ENCODE data around the gene CCNY. TPM values are rescaled to one million over a fixed set of nuclear protein-coding genes. Genes with fewer than 3 reads are reported as not detected.
A peak's percentile ranks its signal among the peaks of the same experiment; 100 is the strongest.

CCNY gene
- total RNA-seq, 2 donors from 2014 or later: 60.5 to 65.9 TPM

DNA sequence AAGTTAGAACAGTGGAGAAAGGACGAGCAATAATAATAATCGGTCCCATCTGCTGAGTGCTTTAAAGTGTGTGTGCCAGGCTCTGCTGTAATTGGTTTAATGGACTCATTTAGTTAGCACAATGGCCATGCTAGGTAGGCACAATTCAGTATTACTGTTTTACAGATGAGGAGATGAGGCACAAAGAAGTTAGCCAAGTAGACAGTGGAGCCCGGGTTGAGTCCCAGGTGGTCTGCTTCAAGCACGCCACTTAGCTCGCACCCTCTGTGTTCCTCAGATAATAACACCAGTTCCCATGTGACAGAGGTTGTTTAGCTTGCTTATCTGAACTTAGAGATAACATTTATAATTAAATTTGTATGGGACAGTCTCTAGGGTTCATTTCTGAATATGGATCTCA lies 167.3 kb downstream of the CCNY start:
- no peaks in the 10 kb centered on the region for H3K36me3 Mint-ChIP-seq (ENCODE audit: low read depth)
- H3K4me1 Mint-ChIP-seq: peaks cover 37% of the 10 kb centered on the region
- no peak overlapping the region for H3K4me3 ChIP-seq (ENCODE audit: low read length)
- no peak for DNase-seq
- no peak overlapping the region for H3K27ac ChIP-seq (ENCODE audit: low read depth, low read length)
- no peaks in the 10 kb centered on the region for H3K36me3 ChIP-seq (ENCODE audit: control insufficient read depth, insufficient read depth, low read length)
- no peaks in the 10 kb centered on the region for H3K9me3 ChIP-seq (ENCODE audit: control insufficient read depth, low read length)
- H3K4me1 ChIP-seq (ENCODE audit: control insufficient read depth, insufficient read depth, low read length): peaks cover 4% of the 10 kb centered on the region
- no peaks in the 10 kb centered on the region for H3K27me3 ChIP-seq (ENCODE audit: control insufficient read depth, insufficient read depth, low read length, poor library complexity, severe bottlenecking)
- no peak overlapping the region for H3K9ac ChIP-seq (ENCODE audit: extremely low read depth, low read length, poor library complexity, severe bottlenecking)
- H3K9me3 Mint-ChIP-seq: no peaks in the 10 kb centered on the region
- 83 to 100% methylated on average over 2 to 5 of the region's 5 CpGs for WGBS, 2 experiments (ENCODE audit: insufficient coverage in 1 of 2, insufficient read length in 1 of 2)
- H3K27me3 Mint-ChIP-seq (ENCODE audit: insufficient read depth): no peaks in the 10 kb centered on the region
- no peak overlapping the region for H3K4me3 Mint-ChIP-seq
- TF ChIP-seq CTCF (conservative IDR thresholded peaks at IDR 0.05): no peak
- H3K27ac Mint-ChIP-seq: no peak overlapping the region

- H3K4me3 Mint-ChIP-seq: no peak overlapping the region
- Histone ChIP-seq H3K9ac (ENCODE audit: extremely low read depth, low read length, poor library complexity, severe bottlenecking) (no peak overlapping the region), H3K27ac (ENCODE audit: low read depth, low read length) (no peak overlapping the region), H3K4me3 (ENCODE audit: low read length) (no peak overlapping the region), H3K36me3 (ENCODE audit: control insufficient read depth, insufficient read depth, low read length) (no peaks in the 10 kb centered on the region), H3K27me3 (ENCODE audit: control insufficient read depth, insufficient read depth, low read length, poor library complexity, severe bottlenecking) (no peaks in the 10 kb centered on the region), H3K4me1 (ENCODE audit: control insufficient read depth, insufficient read depth, low read length) (peaks cover 2% of the 10 kb centered on the region), H3K9me3 (ENCODE audit: control insufficient read depth, low read length) (no peaks in the 10 kb centered on the region)
- H3K9me3 Mint-ChIP-seq: no peaks in the 10 kb centered on the region
- no peaks in the 10 kb centered on the region for H3K27me3 Mint-ChIP-seq (ENCODE audit: insufficient read depth)
- TF ChIP-seq CTCF (conservative IDR thresholded peaks at IDR 0.05): peak; percentile 45
- H3K27ac Mint-ChIP-seq: no peak overlapping the region
- H3K4me1 Mint-ChIP-seq: peaks cover 31% of the 10 kb centered on the region
- DNase-seq: no peak
- H3K36me3 Mint-ChIP-seq (ENCODE audit: low read depth): no peaks in the 10 kb centered on the region
- 91% methylated on average over 1 of the region's 1 CpG; no CpG with 5 or more reads in 1 of the 2 experiments for WGBS, 2 experiments (ENCODE audit: insufficient coverage in 1 of 2, insufficient read length in 1 of 2)
Measured at GRCh38 chr10:35504132-35504531, 167.8 kb downstream of the CCNY start.

GRCh38 chr10:35505241-35505873 lies 169.0 kb downstream of the CCNY start:
- Mint-ChIP-seq H3K9me3 (no peaks in the 10 kb centered on the region), H3K27me3 (ENCODE audit: insufficient read depth) (no peaks in the 10 kb centered on the region), H3K36me3 (ENCODE audit: low read depth) (no peaks in the 10 kb centered on the region), H3K4me3 (no peak overlapping the region), H3K4me1 (peaks cover 28% of the 10 kb centered on the region), H3K27ac (no peak overlapping the region)
- H3K9me3 ChIP-seq (ENCODE audit: control insufficient read depth, low read length): no peaks in the 10 kb centered on the region
- no peak overlapping the region for H3K9ac ChIP-seq (ENCODE audit: extremely low read depth, low read length, poor library complexity, severe bottlenecking)
- H3K36me3 ChIP-seq (ENCODE audit: control insufficient read depth, insufficient read depth, low read length): peaks cover under 1% of the 10 kb centered on the region
- no peak for TF ChIP-seq CTCF (conservative IDR thresholded peaks at IDR 0.05)
- H3K27me3 ChIP-seq (ENCODE audit: control insufficient read depth, insufficient read depth, low read length, poor library complexity, severe bottlenecking): no peaks in the 10 kb centered on the region
- WGBS, 2 experiments (ENCODE audit: insufficient coverage in 1 of 2, insufficient read length in 1 of 2): 88% methylated on average over 2 to 3 of the region's 3 CpGs
- no peak for DNase-seq
- no peak overlapping the region for H3K27ac ChIP-seq (ENCODE audit: low read depth, low read length)
- no peak overlapping the region for H3K4me3 ChIP-seq (ENCODE audit: low read length)
- peaks cover 2% of the 10 kb centered on the region for H3K4me1 ChIP-seq (ENCODE audit: control insufficient read depth, insufficient read depth, low read length)
